ENCODE measurements around the gene SPINK2. TPM values are rescaled to one million over a fixed set of nuclear protein-coding genes. Genes with fewer than 3 reads are reported as not detected.

The SPINK2 gene
- total RNA-seq, 1 donor from 2014 or later = not detected

DNA sequence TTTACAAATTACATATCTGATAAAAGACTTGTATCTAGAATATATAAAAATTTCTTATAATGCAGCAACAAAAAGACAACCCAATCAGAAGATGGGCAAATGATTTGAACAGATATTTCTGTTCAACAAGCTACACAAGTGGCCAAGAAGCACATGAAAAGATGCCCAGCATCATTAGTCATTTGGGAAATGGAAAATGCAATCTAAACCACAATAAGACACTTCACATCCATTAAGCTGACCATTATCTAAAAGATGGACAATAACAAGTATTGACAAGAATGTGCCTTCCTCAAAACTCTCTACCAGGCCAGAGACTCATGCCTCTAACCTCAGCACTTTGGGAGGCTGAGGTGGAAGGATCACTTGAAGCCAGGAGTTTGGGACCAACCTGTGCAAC is 53.9 kb downstream of the SPINK2 start:
- Histone ChIP-seq H3K36me3 (no peaks in the 10 kb centered on the region), H3K79me2 (ENCODE audit: low read depth) (no peaks in the 10 kb centered on the region), H3K4me2 (no peak overlapping the region), H3K4me1 (peaks cover 4% of the 10 kb centered on the region), H3F3A (ENCODE audit: low read depth) (no peaks in the 10 kb centered on the region), H4K20me1 (ENCODE audit: low read depth) (no peaks in the 10 kb centered on the region), H3K27ac (no peak overlapping the region), H3K4me3 (no peak overlapping the region), H2AFZ (replicated peaks) (no peak overlapping the region), H3K27me3 (no peaks in the 10 kb centered on the region), H3K9me3 (ENCODE audit: low read depth) (no peaks in the 10 kb centered on the region), H3K9ac (no peak overlapping the region)
- no peak overlapping the region for H3K4me3 Mint-ChIP-seq
- H3K36me3 Mint-ChIP-seq = no peaks in the 10 kb centered on the region
- no peak for DNase-seq (ENCODE audit: low spot score)
- H3K4me1 Mint-ChIP-seq = peaks cover 6% of the 10 kb centered on the region
- H3K9me3 Mint-ChIP-seq = no peaks in the 10 kb centered on the region
- TF ChIP-seq EZH2 (IDR thresholded peaks at IDR 0.05) = no peak
- TF ChIP-seq, protein P1, sequence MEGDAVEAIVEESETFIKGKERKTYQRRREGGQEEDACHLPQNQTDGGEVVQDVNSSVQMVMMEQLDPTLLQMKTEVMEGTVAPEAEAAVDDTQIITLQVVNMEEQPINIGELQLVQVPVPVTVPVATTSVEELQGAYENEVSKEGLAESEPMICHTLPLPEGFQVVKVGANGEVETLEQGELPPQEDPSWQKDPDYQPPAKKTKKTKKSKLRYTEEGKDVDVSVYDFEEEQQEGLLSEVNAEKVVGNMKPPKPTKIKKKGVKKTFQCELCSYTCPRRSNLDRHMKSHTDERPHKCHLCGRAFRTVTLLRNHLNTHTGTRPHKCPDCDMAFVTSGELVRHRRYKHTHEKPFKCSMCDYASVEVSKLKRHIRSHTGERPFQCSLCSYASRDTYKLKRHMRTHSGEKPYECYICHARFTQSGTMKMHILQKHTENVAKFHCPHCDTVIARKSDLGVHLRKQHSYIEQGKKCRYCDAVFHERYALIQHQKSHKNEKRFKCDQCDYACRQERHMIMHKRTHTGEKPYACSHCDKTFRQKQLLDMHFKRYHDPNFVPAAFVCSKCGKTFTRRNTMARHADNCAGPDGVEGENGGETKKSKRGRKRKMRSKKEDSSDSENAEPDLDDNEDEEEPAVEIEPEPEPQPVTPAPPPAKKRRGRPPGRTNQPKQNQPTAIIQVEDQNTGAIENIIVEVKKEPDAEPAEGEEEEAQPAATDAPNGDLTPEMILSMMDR (IDR thresholded peaks at IDR 0.05) = no peak
- TF ChIP-seq EZH2phosphoT487 (IDR thresholded peaks at IDR 0.05) = no peak
- no peak overlapping the region for H3K27ac Mint-ChIP-seq
- H3K27me3 Mint-ChIP-seq (ENCODE audit: insufficient read depth, low read depth) = no peaks in the 10 kb centered on the region

DNA sequence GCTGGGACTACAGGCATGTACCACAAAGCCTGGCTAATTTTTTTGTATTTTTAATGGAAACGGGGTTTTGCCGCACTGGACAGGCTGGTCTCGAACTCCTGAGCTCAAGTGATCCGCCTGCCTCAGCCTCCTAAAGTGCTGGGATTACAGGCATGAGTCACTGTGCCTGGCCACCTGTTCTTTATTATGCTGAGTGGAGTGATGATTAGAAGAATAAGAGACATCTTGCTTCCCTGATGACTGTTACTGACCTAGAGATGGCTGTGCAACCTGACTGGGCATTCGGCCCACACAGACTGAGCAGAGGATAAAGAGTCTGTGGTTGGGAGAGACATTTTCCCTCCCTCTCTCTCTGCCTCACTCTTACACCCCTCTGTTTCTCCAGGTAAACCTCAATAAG is 56.7 kb downstream of the SPINK2 start:
- Histone ChIP-seq H3K4me1 (peaks cover 4% of the 10 kb centered on the region), H3K4me3 (no peak overlapping the region), H3K27ac (no peak overlapping the region), H3F3A (ENCODE audit: low read depth) (no peaks in the 10 kb centered on the region), H3K79me2 (ENCODE audit: low read depth) (no peaks in the 10 kb centered on the region), H2AFZ (replicated peaks) (peak overlapping the region; percentile 31), H3K4me2 (no peak overlapping the region), H4K20me1 (ENCODE audit: low read depth) (no peaks in the 10 kb centered on the region), H3K36me3 (no peaks in the 10 kb centered on the region), H3K9ac (no peak overlapping the region), H3K9me3 (ENCODE audit: low read depth) (no peaks in the 10 kb centered on the region), H3K27me3 (no peaks in the 10 kb centered on the region)
- Mint-ChIP-seq H3K9me3 (no peaks in the 10 kb centered on the region), H3K27ac (no peak overlapping the region), H3K4me3 (no peak overlapping the region), H3K36me3 (no peaks in the 10 kb centered on the region), H3K27me3 (ENCODE audit: insufficient read depth, low read depth) (no peaks in the 10 kb centered on the region), H3K4me1 (peaks cover 6% of the 10 kb centered on the region)
- no peak for DNase-seq (ENCODE audit: low spot score)
- TF ChIP-seq EZH2phosphoT487 (IDR thresholded peaks at IDR 0.05) (no peak), EZH2 (IDR thresholded peaks at IDR 0.05) (no peak)
- TF ChIP-seq, protein P1 (IDR thresholded peaks at IDR 0.05) = no peak

DNA sequence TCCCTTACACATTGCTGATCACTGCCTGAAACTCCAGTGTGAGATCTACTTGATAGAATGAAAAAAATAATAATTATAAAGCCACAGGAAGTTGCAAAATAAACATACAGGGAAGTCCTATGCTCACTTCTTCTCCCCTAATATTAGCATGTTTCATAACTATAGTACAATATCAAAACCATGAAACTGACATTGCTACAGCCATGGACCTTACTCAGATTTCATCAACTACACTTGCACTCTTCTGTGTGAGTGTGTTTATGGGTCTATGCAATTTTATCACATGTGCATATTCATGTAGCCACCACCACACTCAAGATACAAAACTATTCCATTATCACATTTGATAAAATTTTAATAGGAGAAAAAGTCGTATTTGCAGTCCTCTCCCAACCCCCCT is 57.3 kb downstream of the SPINK2 start:
- no peak overlapping the region for H3K4me2 ChIP-seq
- H2AFZ ChIP-seq (replicated peaks) = no peak overlapping the region
- H3K4me3 ChIP-seq = no peak overlapping the region
- Mint-ChIP-seq H3K27ac (no peak overlapping the region), H3K9me3 (no peaks in the 10 kb centered on the region), H3K4me3 (no peak overlapping the region), H3K27me3 (ENCODE audit: insufficient read depth, low read depth) (no peaks in the 10 kb centered on the region), H3K36me3 (no peaks in the 10 kb centered on the region), H3K4me1 (peaks cover 6% of the 10 kb centered on the region)
- no peaks in the 10 kb centered on the region for H3K27me3 ChIP-seq
- DNase-seq (ENCODE audit: low spot score) = no peak
- H4K20me1 ChIP-seq (ENCODE audit: low read depth) = no peaks in the 10 kb centered on the region
- TF ChIP-seq, protein P1 (IDR thresholded peaks at IDR 0.05) = no peak
- no peak for TF ChIP-seq EZH2phosphoT487 (IDR thresholded peaks at IDR 0.05)
- no peak overlapping the region for H3K9ac ChIP-seq
- peaks cover 4% of the 10 kb centered on the region for H3K4me1 ChIP-seq
- H3K27ac ChIP-seq = no peak overlapping the region
- no peaks in the 10 kb centered on the region for H3K9me3 ChIP-seq (ENCODE audit: low read depth)
- H3K36me3 ChIP-seq = no peaks in the 10 kb centered on the region
- no peaks in the 10 kb centered on the region for H3F3A ChIP-seq (ENCODE audit: low read depth)
- H3K79me2 ChIP-seq (ENCODE audit: low read depth) = no peaks in the 10 kb centered on the region
